Neural crest cell (in vitro differentiated cells): ENCODE measurements around the gene ZNF592. TPM values are rescaled to one million over a fixed set of nuclear protein-coding genes. Genes with fewer than 3 reads are reported as not detected.

Experiments
- DNase-seq: peaks from one replicate; pipeline ENCODE4 v3.0.0; 2021; ENCODE audit warnings: low read depth, mixed read lengths, low spot score
- H3K27ac Mint-ChIP-seq: one replicate; pipeline ENCODE4 v1.8.0; 2021; ENCODE audit warnings: mild to moderate bottlenecking, mixed read lengths; ENCODE audit not compliant: unreplicated experiment
- H3K27me3 Mint-ChIP-seq: 2 replicates; pipeline ENCODE4 v1.8.0; 2021; ENCODE audit warnings: low read depth, mild to moderate bottlenecking, mixed read lengths
- H3K36me3 Mint-ChIP-seq: 2 replicates; pipeline ENCODE4 v1.8.0; 2021; ENCODE audit warnings: low read depth, mild to moderate bottlenecking, mixed read lengths
- H3K4me1 Mint-ChIP-seq: 2 replicates; pipeline ENCODE4 v1.8.0; 2021; ENCODE audit warnings: mixed read lengths
- H3K4me3 Mint-ChIP-seq: one replicate; pipeline ENCODE4 v1.8.0; 2021; ENCODE audit warnings: mild to moderate bottlenecking, mixed read lengths
- H3K9me3 Mint-ChIP-seq: 2 replicates; pipeline ENCODE4 v1.8.0; 2021; ENCODE audit warnings: mixed read lengths
- CTCF ChIP-seq: fragments of 200-600 bp; sonication (generic); conservative IDR thresholded peaks from 2 replicates; pipeline ENCODE4 v1.5.0; 2021; ENCODE audit warnings: antibody characterized with exemption, mild to moderate bottlenecking
- total RNA-seq: library from RNA; stranded (reverse); gene quantifications from 2 replicates; pipeline ENCODE4 v1.2.1, GENCODE V29; 2021

ZNF592 gene
- total RNA-seq, 1 donor from 2014 or later: 34.7 TPM

DNA sequence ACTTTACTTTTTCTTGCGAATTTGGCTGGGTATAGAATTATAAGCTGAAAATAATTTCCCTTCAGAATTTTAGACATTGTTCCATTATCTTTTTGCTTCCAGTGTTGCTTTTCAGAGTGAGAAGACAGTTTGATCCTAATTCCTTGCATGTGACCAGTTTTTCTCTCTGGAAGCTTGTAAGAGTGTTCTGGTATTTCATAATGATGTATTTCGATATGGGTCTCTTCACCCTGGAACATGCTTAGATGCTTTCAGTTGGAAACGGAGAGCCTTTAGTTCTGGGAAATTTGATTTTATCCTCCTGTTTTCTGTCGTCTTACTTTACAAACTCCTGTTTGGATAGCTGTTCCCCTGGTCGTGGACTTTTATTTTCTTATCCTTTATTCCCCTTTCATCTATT lies 82.6 kb downstream of the ZNF592 start:
- DNase-seq: no peak
- H3K36me3 Mint-ChIP-seq: no peaks in the 10 kb centered on the region
- no peaks in the 10 kb centered on the region for H3K9me3 Mint-ChIP-seq
- H3K4me1 Mint-ChIP-seq: no peaks in the 10 kb centered on the region
- no peak overlapping the region for H3K27ac Mint-ChIP-seq
- no peak overlapping the region for H3K4me3 Mint-ChIP-seq
- TF ChIP-seq CTCF: no peak
- H3K27me3 Mint-ChIP-seq: no peaks in the 10 kb centered on the region

- H3K27me3 Mint-ChIP-seq: no peaks in the 10 kb centered on the region
- H3K9me3 Mint-ChIP-seq: no peaks in the 10 kb centered on the region
- no peak for TF ChIP-seq CTCF
- H3K36me3 Mint-ChIP-seq: no peaks in the 10 kb centered on the region
- DNase-seq: no peak
- H3K4me3 Mint-ChIP-seq: no peak overlapping the region
- no peak overlapping the region for H3K27ac Mint-ChIP-seq
- no peaks in the 10 kb centered on the region for H3K4me1 Mint-ChIP-seq
Observed at GRCh38 chr15:84831613-84832012, 83.2 kb downstream of the ZNF592 start.

- Mint-ChIP-seq H3K4me1 (no peaks in the 10 kb centered on the region), H3K36me3 (no peaks in the 10 kb centered on the region), H3K27me3 (no peaks in the 10 kb centered on the region), H3K4me3 (no peak overlapping the region), H3K27ac (no peak overlapping the region), H3K9me3 (no peaks in the 10 kb centered on the region)
- DNase-seq: no peak
- no peak for TF ChIP-seq CTCF
Observed at GRCh38 chr15:84832448-84833040, 84.2 kb downstream of the ZNF592 start.

GRCh38 chr15:84833447-84834228 lies 85.2 kb downstream of the ZNF592 start:
- DNase-seq: no peak
- no peak for TF ChIP-seq CTCF
- no peaks in the 10 kb centered on the region for H3K4me1 Mint-ChIP-seq
- H3K27ac Mint-ChIP-seq: no peak overlapping the region
- no peak overlapping the region for H3K4me3 Mint-ChIP-seq
- H3K36me3 Mint-ChIP-seq: no peaks in the 10 kb centered on the region
- H3K27me3 Mint-ChIP-seq: no peaks in the 10 kb centered on the region
- H3K9me3 Mint-ChIP-seq: no peaks in the 10 kb centered on the region

DNA sequence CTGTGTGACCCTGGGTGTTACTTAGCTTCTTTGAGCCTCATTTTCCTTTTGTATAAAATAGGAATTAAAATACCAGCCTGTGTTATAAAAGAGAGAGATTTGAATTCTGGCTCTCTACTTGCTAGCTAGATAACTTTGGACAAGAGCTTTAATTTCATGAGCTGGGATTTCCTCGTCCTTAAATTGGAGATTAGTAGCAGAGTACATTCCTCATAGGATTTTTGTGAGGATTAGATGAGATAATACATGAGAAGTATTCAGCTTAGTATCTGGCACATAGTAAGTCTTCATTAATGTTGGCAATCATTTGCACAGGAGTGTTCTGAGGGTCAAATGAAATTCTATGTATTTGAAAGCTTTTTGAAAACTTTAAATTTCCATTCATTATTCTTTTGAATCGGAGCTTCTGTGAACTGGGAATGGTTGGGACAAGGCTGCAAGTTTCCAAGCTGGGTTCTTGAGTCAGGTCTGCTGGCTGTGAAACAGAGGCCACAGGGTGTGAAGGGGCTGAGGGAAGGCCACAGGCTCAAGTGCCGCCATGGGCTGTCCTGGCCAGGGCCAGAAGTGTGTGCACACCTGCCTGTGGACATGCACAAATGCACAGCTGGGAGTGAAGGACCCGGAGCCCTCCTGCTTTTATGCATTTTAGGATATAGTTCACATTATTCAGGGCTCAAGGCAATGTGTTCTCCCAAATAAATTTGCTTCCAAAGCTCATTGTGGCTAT lies 86.0 kb downstream of the ZNF592 start:
- H3K4me3 Mint-ChIP-seq: no peak overlapping the region
- no peaks in the 10 kb centered on the region for H3K27me3 Mint-ChIP-seq

More for the DNA sequence above, 86.0 kb downstream of the ZNF592 start:
- Mint-ChIP-seq H3K9me3 (no peaks in the 10 kb centered on the region), H3K27ac (no peak overlapping the region), H3K36me3 (no peaks in the 10 kb centered on the region), H3K4me1 (no peaks in the 10 kb centered on the region)
- TF ChIP-seq CTCF: no peak
- no peak for DNase-seq
